ENCODE results near the gene YBEY.

GRCh38 chr21:46297338-46298271, 11.5 kb downstream of the YBEY start:
- TF ChIP-seq POLR2A (IDR thresholded peaks at IDR 0.05; ENCODE audit: low read depth, low read length) (no peak; the same call in 1 of the 2 replicates), POLR2AphosphoS5 (IDR thresholded peaks at IDR 0.05; ENCODE audit: low read depth, low read length) (no peak)

Data from GM12892 (cell line).